Fibroblast of gingiva (primary cell): Measurements from ENCODE around the gene ATP1A2.
"Not testable (repeated sequence)": the region's sequence is repeated elsewhere in the genome, so short reads cannot be mapped to it uniquely, and the experiment has no call there.

Source experiments
- DNase-seq: peaks from one replicate; pipeline ENCODE4 v3.0.0-alpha.2; 2011; ENCODE audit warnings: low read depth

Gene ATP1A2

DNA sequence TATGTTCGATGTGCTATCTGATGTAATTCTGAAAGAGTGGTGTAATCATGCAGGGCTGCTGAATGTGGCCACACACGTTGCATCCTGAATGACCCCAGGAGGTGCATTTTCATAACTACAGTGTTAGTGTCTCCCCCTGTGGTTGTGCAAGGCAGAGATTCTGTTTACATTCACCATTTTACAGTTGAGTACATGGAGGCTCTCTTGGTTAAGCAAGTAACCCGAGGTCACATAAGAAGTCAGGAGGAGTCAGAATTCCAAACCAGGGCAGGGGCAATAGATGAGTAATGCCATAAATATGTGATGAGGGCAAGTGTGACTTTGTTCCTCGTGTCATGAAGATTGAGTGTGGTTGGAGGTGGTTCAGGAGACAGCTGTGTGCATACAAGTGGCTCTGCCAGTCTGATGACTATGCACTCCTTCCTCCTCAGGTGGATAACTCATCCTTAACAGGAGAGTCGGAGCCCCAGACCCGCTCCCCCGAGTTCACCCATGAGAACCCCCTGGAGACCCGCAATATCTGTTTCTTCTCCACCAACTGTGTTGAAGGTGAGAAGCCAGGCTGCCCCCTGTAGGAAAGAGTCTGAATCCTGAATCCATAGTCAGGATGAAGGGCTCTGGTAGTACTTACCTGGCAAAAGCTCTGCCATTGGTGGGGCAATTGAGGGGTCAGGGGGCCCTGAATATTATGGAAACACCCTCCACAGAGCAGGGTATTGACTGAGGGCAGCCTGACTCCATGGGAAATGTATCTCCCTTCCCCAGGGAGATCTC lies 9.3 kb downstream of the ATP1A2 start:
- DNase-seq = peak; percentile 84

DNA sequence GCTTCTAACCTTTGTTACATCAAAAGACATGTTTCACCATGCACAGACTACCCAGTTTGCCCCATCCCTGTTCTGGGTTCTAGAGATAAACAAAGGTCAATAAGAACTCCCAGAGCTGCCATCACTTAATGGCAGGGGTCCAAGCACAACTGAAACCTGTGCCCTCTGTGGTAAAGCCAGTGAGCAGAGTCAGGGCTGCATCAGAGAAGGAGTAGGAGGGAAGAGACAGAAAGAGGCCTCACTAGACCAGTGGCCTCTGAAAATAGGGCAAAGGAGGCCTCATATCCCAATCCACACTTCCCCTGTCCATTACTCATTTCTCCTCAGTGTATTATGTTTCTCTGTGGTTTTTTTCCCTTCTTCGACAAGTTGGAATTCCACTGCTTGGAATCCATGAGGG lies 10.2 kb downstream of the ATP1A2 start:
- DNase-seq = peak; percentile 43

DNA sequence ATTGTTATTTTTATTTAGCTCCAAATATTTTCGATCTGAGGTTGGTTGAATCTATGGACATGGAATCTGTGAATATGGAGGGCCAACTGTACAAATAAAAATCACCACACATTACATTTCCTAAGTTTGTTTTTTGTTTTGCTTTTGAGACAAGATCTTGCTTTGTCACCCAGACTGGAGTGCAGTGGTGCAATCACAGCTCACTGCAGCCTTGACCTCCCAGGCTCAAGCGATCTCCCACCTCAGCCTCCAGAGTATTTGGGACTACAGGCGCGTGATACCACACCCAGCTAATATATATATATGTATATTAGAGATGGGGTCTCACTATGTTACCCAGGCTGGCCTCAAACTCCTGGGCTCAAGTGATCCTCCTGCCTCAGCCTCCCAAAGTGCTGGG lies 10.8 kb downstream of the ATP1A2 start:
- DNase-seq = not testable (repeated sequence)

DNA sequence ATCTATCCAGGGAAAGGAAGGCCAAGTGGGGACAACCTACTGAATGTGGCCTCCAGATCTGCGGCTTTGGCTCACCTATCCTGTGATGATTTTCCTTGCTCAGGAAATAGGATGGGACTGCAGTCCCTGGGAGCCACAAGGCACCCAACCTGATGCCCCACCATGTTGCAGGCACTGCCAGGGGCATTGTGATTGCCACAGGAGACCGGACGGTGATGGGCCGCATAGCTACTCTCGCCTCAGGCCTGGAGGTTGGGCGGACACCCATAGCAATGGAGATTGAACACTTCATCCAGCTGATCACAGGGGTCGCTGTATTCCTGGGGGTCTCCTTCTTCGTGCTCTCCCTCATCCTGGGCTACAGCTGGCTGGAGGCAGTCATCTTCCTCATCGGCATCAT lies 11.8 kb downstream of the ATP1A2 start:
- no peak for DNase-seq

DNA sequence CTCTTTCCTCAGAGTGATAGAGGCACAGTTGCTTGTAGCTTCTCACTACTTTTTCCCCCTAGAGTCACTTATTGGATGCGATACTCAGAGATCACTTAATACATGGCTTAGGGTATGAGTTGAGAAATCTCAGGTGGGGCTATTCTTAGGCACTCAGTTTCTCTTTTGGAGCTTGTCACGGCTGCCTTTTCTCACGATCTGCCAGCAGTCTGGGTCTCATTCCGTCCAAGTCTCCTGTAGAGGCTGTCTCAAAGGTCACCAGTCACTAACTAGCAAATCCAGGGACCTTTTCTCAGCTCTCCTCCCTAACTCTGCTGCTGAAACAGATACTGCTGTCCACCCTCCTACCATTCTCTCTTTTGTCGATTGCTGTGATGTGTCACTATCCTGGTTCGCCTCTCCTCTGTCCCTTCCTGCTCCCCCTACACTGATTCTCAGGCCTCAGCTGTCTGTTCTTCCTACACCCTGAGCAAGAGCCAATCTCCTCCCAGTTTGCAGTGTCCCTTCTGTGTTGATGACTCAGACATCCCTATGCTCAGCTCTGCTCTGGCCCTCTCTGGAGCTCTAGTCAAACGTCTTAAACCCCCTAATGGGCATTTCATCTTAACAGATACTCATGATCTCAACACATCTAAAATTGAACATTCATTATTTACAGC lies 12.4 kb downstream of the ATP1A2 start:
- peak; percentile 40 for DNase-seq

DNA sequence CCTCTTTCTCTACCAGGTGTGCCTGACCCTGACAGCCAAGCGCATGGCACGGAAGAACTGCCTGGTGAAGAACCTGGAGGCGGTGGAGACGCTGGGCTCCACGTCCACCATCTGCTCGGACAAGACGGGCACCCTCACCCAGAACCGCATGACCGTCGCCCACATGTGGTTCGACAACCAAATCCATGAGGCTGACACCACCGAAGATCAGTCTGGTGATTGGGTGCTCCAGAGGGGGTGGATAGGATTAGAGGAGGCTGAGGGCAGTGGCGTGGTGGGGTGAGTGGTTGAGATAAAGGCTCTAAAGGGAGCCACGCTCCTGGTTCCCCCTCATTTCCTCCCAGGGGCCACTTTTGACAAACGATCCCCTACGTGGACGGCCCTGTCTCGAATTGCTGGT lies 13.1 kb downstream of the ATP1A2 start:
- no peak for DNase-seq

DNA sequence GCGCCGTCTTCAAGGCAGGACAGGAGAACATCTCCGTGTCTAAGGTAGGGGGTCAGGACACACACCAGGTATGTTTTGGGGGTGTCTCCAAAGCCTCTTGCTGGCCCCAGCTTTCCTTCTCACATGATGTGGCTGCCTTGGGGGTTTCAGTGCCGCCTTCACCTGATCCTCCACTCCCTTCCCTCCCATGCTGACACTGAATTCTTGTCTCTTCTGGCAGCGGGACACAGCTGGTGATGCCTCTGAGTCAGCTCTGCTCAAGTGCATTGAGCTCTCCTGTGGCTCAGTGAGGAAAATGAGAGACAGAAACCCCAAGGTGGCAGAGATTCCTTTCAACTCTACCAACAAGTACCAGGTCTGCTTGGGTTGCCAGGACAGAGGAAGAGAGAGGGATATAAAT lies 13.5 kb downstream of the ATP1A2 start:
- no peak for DNase-seq

DNA sequence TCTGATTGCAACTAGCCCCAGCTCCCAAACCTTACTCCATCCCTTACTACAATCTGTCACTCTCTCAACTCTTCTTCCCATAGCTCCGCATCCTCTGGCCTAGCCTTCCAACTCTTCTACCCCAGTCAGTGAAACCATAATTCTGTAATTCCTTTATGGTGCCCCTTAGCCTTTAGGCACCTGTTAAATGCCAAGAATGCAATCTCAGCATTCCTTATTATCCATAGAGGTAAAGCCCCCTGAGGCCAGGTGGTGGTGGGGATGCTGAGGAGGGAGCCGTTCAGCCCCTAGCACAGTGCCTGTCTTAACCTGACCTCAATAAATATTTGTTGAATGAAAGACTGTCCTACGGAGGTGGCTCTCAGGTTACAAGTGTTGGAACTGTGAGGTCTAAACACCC lies 14.0 kb downstream of the ATP1A2 start:
- no peak for DNase-seq

DNA sequence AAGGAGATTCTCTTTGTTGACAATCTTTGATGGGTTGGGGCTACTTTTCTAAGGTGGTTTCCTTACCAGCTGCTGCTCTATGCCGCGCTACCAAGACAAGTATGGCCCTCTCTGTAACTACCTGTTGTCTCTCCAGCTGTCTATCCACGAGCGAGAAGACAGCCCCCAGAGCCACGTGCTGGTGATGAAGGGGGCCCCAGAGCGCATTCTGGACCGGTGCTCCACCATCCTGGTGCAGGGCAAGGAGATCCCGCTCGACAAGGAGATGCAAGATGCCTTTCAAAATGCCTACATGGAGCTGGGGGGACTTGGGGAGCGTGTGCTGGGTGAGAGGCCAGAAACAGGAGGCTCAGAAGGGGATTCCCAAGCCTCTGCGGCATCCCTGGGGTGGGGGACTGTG lies 14.4 kb downstream of the ATP1A2 start:
- DNase-seq = no peak

DNA sequence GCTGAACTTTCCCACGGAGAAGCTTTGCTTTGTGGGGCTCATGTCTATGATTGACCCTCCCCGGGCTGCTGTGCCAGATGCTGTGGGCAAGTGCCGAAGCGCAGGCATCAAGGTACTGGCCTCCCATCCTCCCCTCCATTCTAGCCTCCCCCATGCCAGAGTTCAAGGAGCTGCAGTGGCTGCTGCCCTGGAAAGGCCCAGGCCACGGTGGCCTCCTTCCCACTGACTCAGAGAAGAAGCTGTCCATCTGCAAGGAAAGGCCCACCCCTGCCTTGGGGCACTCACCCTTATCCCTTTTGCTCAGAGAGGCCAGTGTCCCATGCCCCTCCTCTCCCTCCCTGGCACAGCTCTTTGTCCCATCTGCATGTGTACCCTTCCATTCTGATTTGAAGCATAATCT lies 14.9 kb downstream of the ATP1A2 start:
- DNase-seq = no peak

DNA sequence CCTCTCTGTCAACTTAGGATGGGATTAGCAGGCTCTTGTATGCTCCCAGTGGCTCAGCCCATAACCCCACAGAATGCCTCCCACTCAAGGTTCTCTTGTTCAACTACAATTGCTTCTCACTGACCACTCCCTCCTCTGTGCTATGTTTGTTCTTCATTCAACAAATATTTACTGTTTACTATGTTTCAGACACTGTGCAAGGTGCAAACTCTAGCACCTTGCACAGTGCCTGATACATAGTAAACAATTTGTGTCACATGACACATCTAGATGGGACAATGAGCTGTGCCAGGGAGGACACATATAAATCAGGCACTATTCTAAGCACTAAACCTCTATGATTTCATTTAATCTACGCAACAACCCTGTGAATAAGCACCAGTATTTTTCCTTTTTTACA lies 15.4 kb downstream of the ATP1A2 start:
- DNase-seq = no peak

DNA sequence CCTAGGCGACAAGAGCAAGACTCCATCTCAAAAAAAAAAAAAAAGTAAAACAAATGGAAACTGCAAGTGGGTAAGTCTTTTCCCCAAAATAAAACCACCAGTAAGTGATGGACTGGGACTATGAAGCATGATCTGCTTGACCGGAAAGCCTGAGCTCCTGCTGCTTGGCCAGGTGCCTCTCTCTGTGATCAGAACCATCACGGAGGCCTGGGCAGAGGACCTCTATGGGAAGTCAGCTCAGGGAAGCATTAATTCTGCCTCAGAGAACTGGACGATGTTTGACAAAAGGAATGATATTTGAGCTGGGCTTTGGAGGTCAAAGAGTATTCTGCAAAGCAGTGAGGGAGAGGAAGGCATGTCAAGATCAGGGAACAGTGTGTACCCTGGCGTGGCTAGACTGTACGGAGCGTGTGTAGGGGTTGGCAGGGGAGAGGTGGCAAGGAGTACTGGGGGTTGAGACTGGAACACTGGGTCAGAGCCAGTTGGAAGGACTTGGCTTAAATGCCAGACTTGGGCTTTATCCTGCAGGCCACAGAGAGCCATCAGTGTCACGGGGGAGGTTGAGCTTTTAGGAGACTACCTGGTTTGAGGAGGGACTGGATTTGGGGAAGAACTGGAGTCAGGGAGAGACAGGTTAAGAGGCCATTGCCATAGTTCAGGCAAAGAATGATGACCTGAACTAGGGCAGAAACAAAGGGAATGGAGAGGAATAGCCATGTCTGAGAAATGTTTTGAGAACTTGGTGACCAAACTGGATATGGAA lies 16.4 kb downstream of the ATP1A2 start:
- peak; percentile 71 for DNase-seq

DNA sequence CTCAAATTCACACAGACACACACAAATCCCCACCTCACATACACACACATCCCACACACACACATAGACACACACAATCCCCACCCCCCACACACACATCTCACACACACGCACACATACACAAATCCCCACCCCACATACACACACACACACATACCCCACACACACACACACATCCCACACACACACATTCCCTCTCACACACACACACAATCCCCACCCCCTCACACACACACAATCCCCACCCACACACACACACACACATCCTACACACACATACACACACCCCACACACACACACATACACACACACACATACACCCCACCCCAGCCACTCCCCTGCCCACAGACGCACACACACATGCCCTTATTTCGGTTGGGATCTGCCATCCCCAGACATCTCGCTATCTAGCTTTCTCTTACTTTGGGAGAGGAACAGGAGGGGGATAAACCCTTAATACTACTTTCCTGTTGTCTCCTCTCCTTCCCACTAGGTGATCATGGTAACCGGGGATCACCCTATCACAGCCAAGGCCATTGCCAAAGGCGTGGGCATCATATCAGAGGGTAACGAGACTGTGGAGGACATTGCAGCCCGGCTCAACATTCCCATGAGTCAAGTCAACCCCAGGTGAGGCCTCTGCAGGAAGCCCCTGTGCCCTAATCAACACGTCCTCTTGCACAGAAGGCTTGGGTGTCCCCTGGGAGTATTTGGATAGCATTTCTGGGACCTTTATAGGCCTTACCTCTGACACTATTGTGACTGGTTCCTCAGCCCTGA lies 18.6 kb downstream of the ATP1A2 start:
- no peak for DNase-seq

DNA sequence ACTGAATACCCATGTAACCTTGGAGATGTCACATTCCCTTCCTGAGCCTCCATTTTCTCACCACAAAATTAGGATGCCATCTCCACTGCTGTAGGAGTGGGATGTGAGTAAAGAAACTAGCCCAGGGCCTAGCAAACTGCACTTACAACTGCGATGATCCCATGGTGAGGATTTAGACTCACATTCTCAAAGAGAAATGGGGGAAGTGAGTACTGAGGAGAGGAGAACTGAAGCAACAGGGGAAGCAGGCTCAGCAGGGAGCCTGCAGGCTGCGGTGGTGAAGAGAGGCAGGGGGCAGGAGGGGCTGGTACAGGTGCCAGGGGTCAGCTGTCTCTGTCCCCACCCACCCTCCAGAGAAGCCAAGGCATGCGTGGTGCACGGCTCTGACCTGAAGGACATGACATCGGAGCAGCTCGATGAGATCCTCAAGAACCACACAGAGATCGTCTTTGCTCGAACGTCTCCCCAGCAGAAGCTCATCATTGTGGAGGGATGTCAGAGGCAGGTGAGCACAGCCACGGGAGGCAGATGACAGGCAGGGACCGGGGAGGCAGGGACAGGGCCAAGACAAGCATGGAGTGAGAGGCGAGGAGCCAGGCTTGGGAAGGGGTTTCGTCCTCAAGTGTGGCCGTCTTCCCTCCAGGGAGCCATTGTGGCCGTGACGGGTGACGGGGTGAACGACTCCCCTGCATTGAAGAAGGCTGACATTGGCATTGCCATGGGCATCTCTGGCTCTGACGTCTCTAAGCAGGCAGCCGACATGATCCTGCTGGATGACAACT lies 19.4 kb downstream of the ATP1A2 start:
- DNase-seq = no peak

DNA sequence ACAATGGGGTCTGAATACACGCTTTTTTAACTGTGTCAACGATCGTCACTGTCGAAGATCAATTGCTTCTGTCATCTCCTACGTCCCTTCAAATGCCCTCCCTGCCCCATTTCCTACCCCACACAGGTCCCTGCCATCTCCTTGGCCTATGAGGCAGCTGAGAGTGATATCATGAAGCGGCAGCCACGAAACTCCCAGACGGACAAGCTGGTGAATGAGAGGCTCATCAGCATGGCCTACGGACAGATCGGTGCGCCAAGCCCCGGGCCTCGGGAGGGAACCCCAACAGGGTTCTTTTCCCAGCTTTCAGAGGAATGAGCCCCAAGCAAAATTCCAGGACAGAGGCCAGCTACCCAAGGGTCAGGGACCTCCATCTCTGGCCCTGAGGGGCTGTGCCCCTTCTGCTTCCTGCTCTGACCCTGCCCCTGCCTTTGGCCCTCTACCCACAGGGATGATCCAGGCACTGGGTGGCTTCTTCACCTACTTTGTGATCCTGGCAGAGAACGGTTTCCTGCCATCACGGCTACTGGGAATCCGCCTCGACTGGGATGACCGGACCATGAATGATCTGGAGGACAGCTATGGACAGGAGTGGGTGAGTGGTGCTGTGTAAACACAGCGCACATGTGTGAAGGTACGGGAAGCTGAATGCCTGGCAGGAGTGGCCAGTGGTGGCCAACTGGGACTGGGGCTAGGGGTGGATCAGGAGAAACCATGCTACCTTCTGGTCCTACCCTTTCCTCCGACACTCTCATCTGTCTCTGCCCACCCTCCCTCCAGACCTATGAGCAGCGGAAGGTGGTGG lies 20.8 kb downstream of the ATP1A2 start:
- DNase-seq = no peak

DNA sequence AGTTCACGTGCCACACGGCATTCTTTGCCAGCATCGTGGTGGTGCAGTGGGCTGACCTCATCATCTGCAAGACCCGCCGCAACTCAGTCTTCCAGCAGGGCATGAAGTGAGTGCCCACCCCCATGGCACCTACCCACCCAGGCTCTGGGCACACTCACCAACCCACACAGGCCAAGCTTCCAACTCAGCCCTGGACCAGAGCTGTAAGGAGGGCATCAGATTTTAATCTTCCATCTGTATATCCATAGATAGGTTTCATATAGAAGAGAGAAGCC lies 21.3 kb downstream of the ATP1A2 start:
- no peak for DNase-seq

DNA sequence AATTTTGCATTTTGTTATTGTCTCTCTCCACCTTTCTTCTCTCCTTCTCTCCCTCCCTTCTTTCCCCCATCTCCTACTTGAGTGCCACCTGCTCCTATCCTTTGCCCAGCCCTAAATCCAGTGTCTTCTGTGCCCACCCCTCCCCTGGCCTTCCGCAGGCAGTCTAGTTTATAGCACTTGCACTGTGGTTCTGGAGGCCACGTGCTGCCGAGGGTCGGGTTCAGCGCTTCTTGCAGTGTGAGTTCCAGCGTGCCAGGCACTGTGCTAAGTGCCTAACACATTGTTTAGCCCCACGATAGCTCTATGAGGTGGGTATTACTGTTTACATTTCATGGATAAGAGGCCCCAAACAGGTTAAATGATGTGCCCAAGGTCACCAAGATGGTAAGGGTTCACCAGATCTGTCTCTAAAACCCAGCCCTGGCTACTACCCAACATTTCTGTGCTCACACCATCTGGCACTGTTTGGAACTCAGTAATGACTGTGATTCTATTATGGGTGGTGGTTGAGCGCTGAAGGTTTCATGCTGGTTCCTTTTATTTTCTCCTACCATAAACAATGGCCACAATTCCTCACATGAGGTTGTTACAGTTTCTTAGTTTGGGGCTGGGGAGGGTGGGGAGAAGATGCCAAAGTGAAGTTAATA lies 21.8 kb downstream of the ATP1A2 start:
- no peak for DNase-seq

DNA sequence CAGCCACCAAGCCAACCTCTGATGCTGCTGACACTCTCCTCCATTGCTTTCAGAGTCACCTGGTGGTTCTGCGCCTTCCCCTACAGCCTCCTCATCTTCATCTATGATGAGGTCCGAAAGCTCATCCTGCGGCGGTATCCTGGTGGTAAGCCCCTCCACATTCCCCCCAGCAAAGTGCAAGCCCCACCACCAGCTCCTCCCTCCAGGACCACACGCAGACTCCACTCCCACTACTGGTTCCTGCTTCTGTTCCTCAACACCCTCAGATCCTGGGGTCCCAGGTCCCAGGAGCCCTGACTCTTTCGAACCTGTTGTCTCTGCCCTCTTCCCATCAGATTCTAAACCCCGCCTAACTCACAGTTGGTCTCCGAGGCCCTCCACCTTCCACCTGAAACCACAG lies 24.3 kb downstream of the ATP1A2 start:
- no peak for DNase-seq

DNA sequence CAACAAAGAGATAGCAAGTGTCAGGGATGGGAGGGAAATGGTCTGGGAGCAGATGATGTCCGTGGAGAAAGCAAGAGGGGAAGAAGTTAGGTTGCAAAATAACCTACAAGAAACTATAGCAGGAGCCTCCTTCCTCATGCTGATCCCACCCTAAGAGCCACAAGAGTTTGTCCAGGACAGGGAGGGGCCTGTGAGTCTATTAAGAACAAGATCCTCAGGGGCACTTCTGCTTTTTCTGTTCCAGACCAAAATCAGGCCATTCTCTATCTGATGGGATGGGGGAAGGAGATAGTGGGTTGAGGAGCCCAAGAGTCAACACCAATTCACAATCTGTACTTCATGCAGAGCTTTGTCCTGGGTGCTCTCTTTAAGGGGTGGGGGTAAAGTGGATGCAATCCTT lies 28.1 kb downstream of the ATP1A2 start:
- DNase-seq = no peak

DNA sequence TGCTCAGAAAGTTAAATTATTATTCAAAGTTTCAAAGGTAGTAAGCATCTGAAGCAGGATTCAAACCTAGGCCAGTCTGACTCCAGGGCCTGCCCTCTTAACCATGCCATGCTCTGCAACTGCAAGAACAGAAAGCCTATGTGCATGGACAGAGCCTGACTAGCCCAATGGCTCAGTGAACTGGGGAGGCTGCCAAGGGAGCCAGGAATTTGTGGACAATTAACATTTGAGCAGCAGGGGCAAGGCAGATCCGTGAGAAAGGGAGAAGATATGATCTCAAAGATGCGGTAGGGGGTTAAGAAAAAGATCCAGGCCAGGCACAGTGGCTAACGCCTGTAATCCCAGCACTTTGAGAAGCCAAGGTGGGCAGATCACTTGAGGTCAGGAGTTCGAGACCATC lies 29.4 kb downstream of the ATP1A2 start:
- DNase-seq = no peak
